Measurements from ENCODE around the gene GPR146.

GPR146 gene

GRCh38 chr7:1099154-1099542, 54.8 kb downstream of the GPR146 start:
- no peak overlapping the region for H3K4me3 ChIP-seq (ENCODE audit: low read depth, low read length)
- no peak for TF ChIP-seq CTCF (IDR thresholded peaks at IDR 0.05; ENCODE audit: low read depth, low read length)

GRCh38 chr7:1099637-1100036, 55.3 kb downstream of the GPR146 start:
- no peak for TF ChIP-seq CTCF (IDR thresholded peaks at IDR 0.05; ENCODE audit: low read depth, low read length)
- H3K4me3 ChIP-seq (ENCODE audit: low read depth, low read length): no peak overlapping the region

- no peak overlapping the region for H3K4me3 ChIP-seq (ENCODE audit: low read depth, low read length)
- TF ChIP-seq CTCF (IDR thresholded peaks at IDR 0.05; ENCODE audit: low read depth, low read length): no peak
Observed at GRCh38 chr7:1100386-1100785, 56.0 kb downstream of the GPR146 start.

- no peak overlapping the region for H3K4me3 ChIP-seq (ENCODE audit: low read depth, low read length)
- no peak for TF ChIP-seq CTCF (IDR thresholded peaks at IDR 0.05; ENCODE audit: low read depth, low read length)
Observed at GRCh38 chr7:1100834-1101562, 56.7 kb downstream of the GPR146 start.

- no peak overlapping the region for H3K4me3 ChIP-seq (ENCODE audit: low read depth, low read length)
- TF ChIP-seq CTCF (IDR thresholded peaks at IDR 0.05; ENCODE audit: low read depth, low read length): no peak
Observed at GRCh38 chr7:1101563-1102431, 57.5 kb downstream of the GPR146 start.

GRCh38 chr7:1103009-1103788, 58.9 kb downstream of the GPR146 start:
- TF ChIP-seq CTCF (IDR thresholded peaks at IDR 0.05; ENCODE audit: low read depth, low read length): no peak

More at GRCh38 chr7:1103009-1103788, 58.9 kb downstream of the GPR146 start:
- no peak overlapping the region for H3K4me3 ChIP-seq (ENCODE audit: low read depth, low read length)

Data from WI38 (cell line).